HepG2 (cell line): ENCODE measurements around the gene KISS1R. TPM values are rescaled to one million over a fixed set of nuclear protein-coding genes. Genes with fewer than 3 reads are reported as not detected.

ENCODE experiments used
- ATAC-seq: fragments of 200-7000 bp; cut with Tn5 transposase; 3 replicates; pipeline ENCODE4 v1.9.1; 2020; ENCODE audit warnings: mild to moderate bottlenecking, moderate library complexity
- BruUV-seq: library from RNA; stranded (reverse); fragments of 400-500 nt; replicated peaks from 2 replicates; lab custom pipeline; 2021; lab: Mats Ljungman, UMichigan
- CTCF ChIA-PET: fragments of 300-600 bp; formaldehyde crosslinking; extraction: SDS; loops from one replicate; lab custom pipeline; 2021; ENCODE audit warnings: low total read pairs, inconsistent platforms, low intra/inter-chr PET ratio; lab: Yijun Ruan, JAX
- POLR2A ChIA-PET: fragments of 350-600 bp; sonication (Branson Sonifier 250); formaldehyde crosslinking; loops from one replicate; lab custom pipeline; 2020; ENCODE audit warnings: antibody characterized with exemption, inconsistent platforms; lab: Yijun Ruan, JAX
- DNase-seq: peaks from one replicate; pipeline ENCODE4 v3.0.0-alpha.2; 2015; ENCODE audit warnings: low spot score
- FAIRE-seq: peaks from 3 replicates; lab custom pipeline; 2011; peaks lifted over from hg19 to GRCh38; lab: Jason Lieb, UNC
- H2AFZ ChIP-seq: one replicate; pipeline ENCODE4 v1.6.1; 2011; ENCODE audit warnings: low read length, inconsistent platforms
- H3K27ac ChIP-seq: fragments of 300-600 bp; 3 replicates; pipeline ENCODE4 v1.8.0; 2011; ENCODE audit warnings: mixed run types, mild to moderate bottlenecking, mixed read lengths, low read length, inconsistent platforms; ENCODE audit not compliant: insufficient read depth; ENCODE audit errors: extremely low read length
- H3K27me3 ChIP-seq, 2 experiments: fragments of 200-600 bp in 1 of 2; 2 replicates in 1 of 2; 3 replicates in 1 of 2; pipeline versions ENCODE4 v1.6.0 to v1.8.0; 2011; ENCODE audit warnings: low read length in 2 of 2, mild to moderate bottlenecking in 2 of 2, moderate library complexity in 2 of 2, inconsistent platforms in 1 of 2; ENCODE audit not compliant: insufficient read depth in 2 of 2, control insufficient read depth in 1 of 2
- H3K36me3 ChIP-seq, 2 experiments: fragments of 200-600 bp in 1 of 2; replicated peaks in 1 of 2; 2 replicates in 1 of 2; 3 replicates in 1 of 2; pipeline versions ENCODE4 v1.5.1 to v1.8.0; 2011; ENCODE audit warnings: low read length in 2 of 2, inconsistent platforms in 1 of 2; ENCODE audit not compliant: insufficient read depth in 2 of 2, control insufficient read depth in 1 of 2
- H3K4me1 ChIP-seq: 2 replicates; pipeline ENCODE4 v1.5.1; 2012; ENCODE audit warnings: low read length, inconsistent platforms; ENCODE audit not compliant: insufficient read depth
- H3K4me2 ChIP-seq: 2 replicates; pipeline ENCODE4 v1.6.0; 2011; ENCODE audit warnings: low read depth, low read length, inconsistent platforms
- H3K4me3 ChIP-seq, 3 experiments: fragments of 200-600 bp in 1 of 3; sonication (generic), shearing (Covaris generic) in 1 of 3; replicated peaks in 1 of 3; 2 replicates each; pipeline ENCODE4 v1.5.1; 2011 to 2016; ENCODE audit warnings: low read length in 3 of 3, inconsistent platforms in 2 of 3, low read depth in 2 of 3, mild to moderate bottlenecking in 2 of 3, control low read depth in 1 of 3, mixed read lengths in 1 of 3; ENCODE audit not compliant: insufficient read depth in 1 of 3
- H3K79me2 ChIP-seq: one replicate; pipeline ENCODE4 v1.6.1; 2011; ENCODE audit warnings: low read length, inconsistent platforms; ENCODE audit not compliant: insufficient read depth
- H3K9ac ChIP-seq: 2 replicates; pipeline ENCODE4 v1.6.0; 2011; ENCODE audit warnings: mild to moderate bottlenecking, low read depth, low read length, inconsistent platforms; ENCODE audit not compliant: insufficient read depth
- H3K9me3 ChIP-seq: 2 replicates; pipeline ENCODE4 v1.5.1; 2012; ENCODE audit warnings: mild to moderate bottlenecking, low read length
- H4K20me1 ChIP-seq: 2 replicates; pipeline ENCODE4 v1.6.0; 2011; ENCODE audit warnings: inconsistent platforms, mild to moderate bottlenecking, low read length, moderate library complexity; ENCODE audit not compliant: insufficient read depth
- AGO2 ChIP-seq: fragments of 200-400 bp; formaldehyde crosslinking; optimal IDR thresholded peaks from 2 replicates; pipeline ENCODE3; 2017; ENCODE audit warnings: mild to moderate bottlenecking, low read depth, low read length, moderate library complexity
- GLI4 ChIP-seq: sonication (generic); formaldehyde crosslinking; IDR thresholded peaks from 2 replicates; pipeline ENCODE4 v1.5.1; 2020; ENCODE audit warnings: missing genetic modification reagents, mild to moderate bottlenecking, moderate library complexity, borderline replicate concordance
- GTF3A ChIP-seq: sonication (generic); formaldehyde crosslinking; conservative IDR thresholded peaks from 2 replicates; pipeline ENCODE4 v1.4.0; 2020; ENCODE audit warnings: mild to moderate bottlenecking, missing genetic modification reagents
- HNRNPL ChIP-seq: fragments of 200-400 bp; formaldehyde crosslinking; IDR thresholded peaks from 2 replicates; pipeline ENCODE4 v1.6.1; 2017; ENCODE audit warnings: mild to moderate bottlenecking, low read depth, low read length
- RBFOX2 ChIP-seq: fragments of 200-400 bp; formaldehyde crosslinking; IDR thresholded peaks from 2 replicates; pipeline ENCODE4 v1.6.1; 2017; ENCODE audit warnings: low read depth, mild to moderate bottlenecking, low read length
- RBM22 ChIP-seq: fragments of 200-400 bp; formaldehyde crosslinking; optimal IDR thresholded peaks from 2 replicates; pipeline ENCODE3; 2017; ENCODE audit warnings: mild to moderate bottlenecking, low read length, moderate library complexity
- WGBS: methylation state at CpG from one replicate; pipeline ENCODE4 v1.1.6; 2017; ENCODE audit warnings: low lambda C conversion rate; 5-methylcytosine and 5-hydroxymethylcytosine counted together
- in situ Hi-C: cut with HindIII; loops from 2 replicates; pipeline ENCODE4 v1.10.0; 2017; ENCODE audit warnings: low pct_unique_long_range_greater_than_20kb; ENCODE audit not compliant: extremely low pct_ligation_motif_present
- intact Hi-C: fragments of 100-400 bp; cut with micrococcal nuclease; formaldehyde crosslinking; loops from one replicate; pipeline ENCODE4 v1.10.0; 2022; ENCODE audit not compliant: unreplicated experiment
- polyA plus RNA-seq, 8 experiments: library from polyadenylated mRNA; depleted of rRNA in 3 of 8; stranded (reverse) in 7 of 8; unstranded in 1 of 8; fragments of >200 nt; fragmentation: Illumina TruSeq in 4 of 8; extraction: Trizol in 4 of 8; gene quantifications; 2 replicates each; pipeline versions ENCODE4 v1.2.1 to v1.2.3, GENCODE V29; 2011 to 2016; ENCODE audit warnings: low read depth in 4 of 8, missing spikeins in 1 of 8, mixed read lengths in 1 of 8; ENCODE audit not compliant: insufficient read depth in 1 of 8
- total RNA-seq, 5 experiments: library from RNA; depleted of rRNA; stranded (reverse); fragments of >200 nt; fragmentation: Illumina TruSeq; extraction: Trizol; gene quantifications; 2 replicates each; pipeline ENCODE4 v1.2.3, GENCODE V29; 2016; ENCODE audit warnings: low read depth in 1 of 5

KISS1R gene
- total and polyA plus RNA-seq, 2 of the 13 experiments (the other 11 are each of a cell fraction or from before 2014, with no cell fraction given): 1.1 to 10.2 TPM

- ATAC-seq: no peak
- DNase-seq: no peak
- Histone ChIP-seq H3K4me1 (peaks cover 42% of the 10 kb centered on the region), H4K20me1 (no peaks in the 10 kb centered on the region), H3K27ac (peak overlapping the region; percentile 38), H3K4me3 (no peak overlapping the region), H2AFZ (no peak overlapping the region), H3K4me2 (no peak overlapping the region), H3K36me3 (peaks cover 30 to 70% of the 10 kb centered on the region in 2 experiments; a peak in 4 of 5 replicates), H3K9ac (no peak overlapping the region), H3K27me3 (no peaks in the 10 kb centered on the region), H3K9me3 (no peaks in the 10 kb centered on the region), H3K79me2 (peaks cover 28% of the 10 kb centered on the region)
- intact Hi-C loops: no loop called here
- ChIA-PET CTCF (no interaction called here), POLR2A (interaction anchor here (0.8 to 0.9 kb wide), 2 partner anchors 12 to 21 kb away, joined by 3 read pairs; no protein-coding TSS in a partner anchor)
- TF ChIP-seq GLI4 (CRISPR knock-in tag): no peak
- peak; percentile 89 for TF ChIP-seq AGO2
- TF ChIP-seq RBM22: peak; percentile 44
- no peak for TF ChIP-seq GTF3A (CRISPR knock-in tag)
- TF ChIP-seq RBFOX2: peak; percentile 58
- TF ChIP-seq HNRNPL: peak; percentile 45; the same call in 1 of the 2 replicates
- WGBS: 95% methylated on average over 11 of the region's 16 CpGs
- BruUV-seq: no TSS peak
- no peak for FAIRE-seq
- in situ Hi-C loops: loop anchor here (5.0 kb wide), 1 partner anchor 37 kb away; the partner anchor contains the start of gene ARID3A
Observed at GRCh38 chr19:964116-964520, 47.0 kb downstream of the KISS1R start.
